WTC11 (cell line): ENCODE data around the gene MAP4K4. TPM values are rescaled to one million over a fixed set of nuclear protein-coding genes. Genes with fewer than 3 reads are reported as not detected.

ENCODE experiments used
- ATAC-seq: fragments of 200-7000 bp; cut with Tn5 transposase; 2 replicates; pipeline ENCODE4 v1.10.0; 2021; ENCODE audit warnings: mild to moderate bottlenecking, moderate library complexity
- CTCF ChIA-PET: fragments of 300-600 bp; sonication (Branson Sonifier 250); formaldehyde crosslinking; loops from one replicate; lab custom pipeline; 2021; ENCODE audit warnings: antibody characterized with exemption; lab: Charles Lee
- POLR2A ChIA-PET: fragments of 350-600 bp; sonication (Branson Sonifier 250); formaldehyde crosslinking; loops from one replicate; lab custom pipeline; 2021; ENCODE audit warnings: antibody characterized with exemption; lab: Charles Lee
- DNase-seq: peaks from one replicate; pipeline ENCODE4 v3.0.0; 2021; ENCODE audit warnings: low spot score
- H3K27ac Mint-ChIP-seq: 2 replicates; pipeline ENCODE4 v1.8.0; 2021; ENCODE audit warnings: mixed read lengths
- H3K27me3 Mint-ChIP-seq: 2 replicates; pipeline ENCODE4 v1.8.0; 2021; ENCODE audit warnings: low read depth, mild to moderate bottlenecking, moderate library complexity, mixed read lengths
- H3K36me3 Mint-ChIP-seq: 2 replicates; pipeline ENCODE4 v1.8.0; 2021; ENCODE audit warnings: mixed read lengths
- H3K4me1 Mint-ChIP-seq: 2 replicates; pipeline ENCODE4 v1.8.0; 2022; ENCODE audit warnings: mixed read lengths
- H3K4me3 Mint-ChIP-seq: 2 replicates; pipeline ENCODE4 v1.8.0; 2021; ENCODE audit warnings: mild to moderate bottlenecking, moderate library complexity, mixed read lengths
- H3K9me3 Mint-ChIP-seq: 2 replicates; pipeline ENCODE4 v1.8.0; 2021; ENCODE audit warnings: mixed read lengths
- AFF4 ChIP-seq: sonication (generic); formaldehyde crosslinking; IDR thresholded peaks from 2 replicates; pipeline ENCODE4 v1.8.1; 2023; ENCODE audit warnings: mild to moderate bottlenecking, missing genetic modification reagents, borderline replicate concordance
- ERG ChIP-seq: fragments of 250-450 bp; sonication (Bioruptor Pico); IDR thresholded peaks from 2 replicates; pipeline ENCODE4 v1.8.0; 2021; ENCODE audit warnings: mild to moderate bottlenecking
- IRF1 ChIP-seq: sonication (generic); formaldehyde crosslinking; IDR thresholded peaks from 2 replicates; pipeline ENCODE4 v1.8.0; 2023; ENCODE audit warnings: missing genetic modification reagents
- JUN ChIP-seq: sonication (generic); formaldehyde crosslinking; IDR thresholded peaks from 2 replicates; pipeline ENCODE4 v1.8.0; 2023; ENCODE audit warnings: mild to moderate bottlenecking, missing genetic modification reagents
- NR2C2 ChIP-seq: sonication (generic); formaldehyde crosslinking; IDR thresholded peaks from 2 replicates; pipeline ENCODE4 v1.8.0; 2022; ENCODE audit warnings: mild to moderate bottlenecking, missing genetic modification reagents
- RORB ChIP-seq: fragments of 250-450 bp; sonication (Bioruptor Pico); IDR thresholded peaks from 2 replicates; pipeline ENCODE4 v1.9.0; 2021; ENCODE audit warnings: mild to moderate bottlenecking
- ZNF232 ChIP-seq: sonication (generic); formaldehyde crosslinking; IDR thresholded peaks from 2 replicates; pipeline ENCODE4 v1.8.0; 2022; ENCODE audit warnings: mild to moderate bottlenecking, missing genetic modification reagents
- total RNA-seq: library from RNA; stranded (reverse); gene quantifications from 3 replicates; pipeline ENCODE4 v1.2.3, GENCODE V29; 2021
- TF ChIP-seq, protein P1 (sequence below): sonication (generic); formaldehyde crosslinking; conservative IDR thresholded peaks from 2 replicates; pipeline ENCODE4 v1.8.1; 2022; ENCODE audit warnings: mild to moderate bottlenecking, missing genetic modification reagents
- TF ChIP-seq, protein P2 (sequence below): sonication (generic); formaldehyde crosslinking; IDR thresholded peaks from 2 replicates; pipeline ENCODE4 v1.8.1; 2023; ENCODE audit warnings: mild to moderate bottlenecking, missing genetic modification reagents
- TF ChIP-seq, protein P3 (sequence below): fragments of 250-450 bp; sonication (Bioruptor Pico); conservative IDR thresholded peaks from 2 replicates; pipeline ENCODE4 v1.9.0; 2021; ENCODE audit warnings: mild to moderate bottlenecking
- TF ChIP-seq, protein P4 (sequence below): sonication (generic); formaldehyde crosslinking; IDR thresholded peaks from 2 replicates; pipeline ENCODE4 v1.8.1; 2023; ENCODE audit warnings: mild to moderate bottlenecking, missing genetic modification reagents, moderate library complexity
- TF ChIP-seq, protein P5 (sequence below): sonication (generic); formaldehyde crosslinking; IDR thresholded peaks from 2 replicates; pipeline ENCODE4 v1.8.1; 2022; ENCODE audit warnings: mild to moderate bottlenecking, moderate library complexity, missing genetic modification reagents
- TF ChIP-seq, protein P6 (sequence below): fragments of 250-450 bp; sonication (Bioruptor Pico); IDR thresholded peaks from 2 replicates; pipeline ENCODE4 v1.9.0; 2021; ENCODE audit warnings: mild to moderate bottlenecking, borderline replicate concordance

The MAP4K4 gene
- total RNA-seq, 1 experiment from 2014 or later = 112 TPM

DNA sequence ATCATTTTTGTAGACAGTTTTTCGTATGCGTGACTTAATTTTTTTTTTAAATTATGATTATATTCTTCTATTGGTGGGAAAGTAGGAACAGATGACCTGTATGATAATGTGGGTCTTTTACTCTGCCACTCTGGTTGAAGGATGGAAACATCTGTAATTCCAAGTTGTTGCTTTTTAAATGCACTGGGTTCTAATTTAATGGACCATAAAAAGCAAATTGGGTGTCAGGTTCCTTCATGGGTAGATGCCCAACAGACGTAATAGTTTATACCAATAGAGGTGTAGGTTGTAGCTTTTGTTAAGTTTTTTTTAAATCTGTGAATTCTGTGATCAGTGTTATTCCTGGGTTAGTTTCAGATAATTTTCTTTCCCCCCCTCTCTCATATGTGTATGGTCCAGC lies 117.6 kb downstream of the MAP4K4 start:
- no peak overlapping the region for H3K27ac Mint-ChIP-seq
- H3K4me3 Mint-ChIP-seq = no peak overlapping the region
- H3K36me3 Mint-ChIP-seq = peaks cover 7% of the 10 kb centered on the region; the same call in 1 of the 2 replicates
- DNase-seq = no peak
- CTCF ChIA-PET = interaction anchor here (0.5 to 1.4 kb wide), 4 partner anchors 17 to 597 kb away, joined by 3 to 4 read pairs (median 3); partner anchors contain the start of gene RNF149
- H3K4me1 Mint-ChIP-seq = peaks cover 76% of the 10 kb centered on the region
- TF ChIP-seq IRF1 (CRISPR knock-in tag) = no peak
- TF ChIP-seq, protein P1, sequence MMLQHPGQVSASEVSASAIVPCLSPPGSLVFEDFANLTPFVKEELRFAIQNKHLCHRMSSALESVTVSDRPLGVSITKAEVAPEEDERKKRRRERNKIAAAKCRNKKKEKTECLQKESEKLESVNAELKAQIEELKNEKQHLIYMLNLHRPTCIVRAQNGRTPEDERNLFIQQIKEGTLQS (CRISPR knock-in tag) = no peak
- TF ChIP-seq, all 79 proteins: peak for 0
- POLR2A ChIA-PET = no interaction called here
- H3K27me3 Mint-ChIP-seq = no peaks in the 10 kb centered on the region
- no peaks in the 10 kb centered on the region for H3K9me3 Mint-ChIP-seq
- no peak for ATAC-seq

- H3K4me3 Mint-ChIP-seq = no peak overlapping the region
- ATAC-seq = peak; percentile 54
- no peaks in the 10 kb centered on the region for H3K27me3 Mint-ChIP-seq
- peaks cover 74% of the 10 kb centered on the region for H3K4me1 Mint-ChIP-seq
- POLR2A ChIA-PET = no interaction called here
- DNase-seq = no peak
- no peaks in the 10 kb centered on the region for H3K9me3 Mint-ChIP-seq
- TF ChIP-seq ZNF232 (CRISPR knock-in tag) (no peak), RORB (CRISPR knock-in tag) (no peak), ERG (CRISPR knock-in tag) (no peak), NR2C2 (CRISPR knock-in tag) (no peak)
- TF ChIP-seq, protein P2, sequence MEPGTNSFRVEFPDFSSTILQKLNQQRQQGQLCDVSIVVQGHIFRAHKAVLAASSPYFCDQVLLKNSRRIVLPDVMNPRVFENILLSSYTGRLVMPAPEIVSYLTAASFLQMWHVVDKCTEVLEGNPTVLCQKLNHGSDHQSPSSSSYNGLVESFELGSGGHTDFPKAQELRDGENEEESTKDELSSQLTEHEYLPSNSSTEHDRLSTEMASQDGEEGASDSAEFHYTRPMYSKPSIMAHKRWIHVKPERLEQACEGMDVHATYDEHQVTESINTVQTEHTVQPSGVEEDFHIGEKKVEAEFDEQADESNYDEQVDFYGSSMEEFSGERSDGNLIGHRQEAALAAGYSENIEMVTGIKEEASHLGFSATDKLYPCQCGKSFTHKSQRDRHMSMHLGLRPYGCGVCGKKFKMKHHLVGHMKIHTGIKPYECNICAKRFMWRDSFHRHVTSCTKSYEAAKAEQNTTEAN (CRISPR knock-in tag) = no peak
- TF ChIP-seq, protein P3, sequence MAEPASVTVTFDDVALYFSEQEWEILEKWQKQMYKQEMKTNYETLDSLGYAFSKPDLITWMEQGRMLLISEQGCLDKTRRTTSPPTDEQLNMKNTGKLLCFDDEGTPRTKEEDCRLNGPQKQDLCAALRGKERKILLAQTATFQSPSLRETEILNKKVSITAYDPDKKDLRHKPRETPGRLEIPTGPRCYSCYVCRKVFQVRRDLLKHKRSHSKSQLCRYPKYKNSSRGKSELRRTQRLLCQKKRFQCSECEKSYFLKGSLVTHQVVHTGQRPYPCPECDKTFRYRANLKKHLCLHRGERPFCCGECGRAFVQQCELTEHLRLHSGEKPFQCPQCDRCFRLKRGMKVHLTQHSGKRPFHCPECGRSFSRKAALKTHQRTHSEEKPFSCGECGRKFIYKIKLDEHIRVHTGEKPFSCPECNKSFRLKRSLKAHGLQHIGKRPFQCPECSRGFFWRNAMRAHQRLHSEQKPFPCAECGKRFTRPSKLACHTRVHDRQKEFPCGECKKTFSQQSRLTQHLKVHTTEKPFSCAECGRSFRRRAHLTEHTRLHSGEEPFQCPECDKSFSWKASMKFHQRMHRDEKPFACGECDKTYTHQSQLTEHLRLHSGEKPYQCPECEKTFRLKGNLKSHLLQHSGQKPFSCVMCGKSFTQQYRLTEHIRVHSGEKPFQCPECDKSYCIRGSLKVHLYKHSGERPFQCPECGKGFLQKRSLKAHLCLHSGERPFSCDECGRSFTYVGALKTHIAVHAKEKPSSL (CRISPR knock-in tag) = no peak
- TF ChIP-seq, protein P4, sequence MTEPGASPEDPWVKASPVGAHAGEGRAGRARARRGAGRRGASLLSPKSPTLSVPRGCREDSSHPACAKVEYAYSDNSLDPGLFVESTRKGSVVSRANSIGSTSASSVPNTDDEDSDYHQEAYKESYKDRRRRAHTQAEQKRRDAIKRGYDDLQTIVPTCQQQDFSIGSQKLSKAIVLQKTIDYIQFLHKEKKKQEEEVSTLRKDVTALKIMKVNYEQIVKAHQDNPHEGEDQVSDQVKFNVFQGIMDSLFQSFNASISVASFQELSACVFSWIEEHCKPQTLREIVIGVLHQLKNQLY (CRISPR knock-in tag) = no peak
- peaks cover 7% of the 10 kb centered on the region; the same call in 1 of the 2 replicates for H3K36me3 Mint-ChIP-seq
- CTCF ChIA-PET = interaction anchor here (0.6 to 1.4 kb wide), 3 partner anchors 16 to 196 kb away, joined by 3 to 6 read pairs (median 4); no protein-coding TSS in a partner anchor
- peak overlapping the region; percentile 67 for H3K27ac Mint-ChIP-seq
These were observed 118.4 kb downstream of the MAP4K4 start for GRCh38 chr2:101815739-101816391.

DNA sequence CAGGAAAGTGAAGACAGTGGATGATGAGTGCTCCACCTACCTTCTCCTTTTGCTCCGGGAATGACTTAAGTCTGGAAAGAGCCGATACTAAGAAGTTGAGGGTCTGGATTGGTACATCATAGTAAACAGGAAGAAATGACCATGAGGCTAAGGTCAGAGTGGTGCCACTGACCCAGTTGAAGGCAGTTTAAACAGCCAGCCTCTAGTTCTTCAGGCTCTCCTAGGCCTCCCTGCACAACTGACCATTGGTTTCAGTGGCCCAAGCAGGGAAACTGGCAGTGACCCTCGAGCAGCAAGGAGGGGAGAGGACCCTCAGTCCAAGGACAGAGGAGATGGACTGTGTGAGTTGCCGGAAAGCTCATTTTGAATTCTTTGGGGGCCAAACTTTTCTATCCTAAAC lies 119.1 kb downstream of the MAP4K4 start:
- Mint-ChIP-seq H3K27ac (peak overlapping the region; percentile 67), H3K4me1 (peaks cover 69% of the 10 kb centered on the region), H3K4me3 (no peak overlapping the region), H3K9me3 (no peaks in the 10 kb centered on the region), H3K27me3 (no peaks in the 10 kb centered on the region), H3K36me3 (peaks cover 4% of the 10 kb centered on the region; the same call in 1 of the 2 replicates)
- DNase-seq (no peak), ATAC-seq (no peak)
- POLR2A ChIA-PET = no interaction called here
- CTCF ChIA-PET = interaction anchor here (0.6 to 1.4 kb wide), 5 partner anchors 15 to 298 kb away, joined by 3 to 6 read pairs (median 3); no protein-coding TSS in a partner anchor
- TF ChIP-seq JUN (CRISPR knock-in tag) = no peak
- TF ChIP-seq, protein P5, sequence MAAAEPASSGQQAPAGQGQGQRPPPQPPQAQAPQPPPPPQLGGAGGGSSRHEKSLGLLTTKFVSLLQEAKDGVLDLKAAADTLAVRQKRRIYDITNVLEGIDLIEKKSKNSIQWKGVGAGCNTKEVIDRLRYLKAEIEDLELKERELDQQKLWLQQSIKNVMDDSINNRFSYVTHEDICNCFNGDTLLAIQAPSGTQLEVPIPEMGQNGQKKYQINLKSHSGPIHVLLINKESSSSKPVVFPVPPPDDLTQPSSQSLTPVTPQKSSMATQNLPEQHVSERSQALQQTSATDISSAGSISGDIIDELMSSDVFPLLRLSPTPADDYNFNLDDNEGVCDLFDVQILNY (CRISPR knock-in tag) = no peak
- TF ChIP-seq, protein P6, sequence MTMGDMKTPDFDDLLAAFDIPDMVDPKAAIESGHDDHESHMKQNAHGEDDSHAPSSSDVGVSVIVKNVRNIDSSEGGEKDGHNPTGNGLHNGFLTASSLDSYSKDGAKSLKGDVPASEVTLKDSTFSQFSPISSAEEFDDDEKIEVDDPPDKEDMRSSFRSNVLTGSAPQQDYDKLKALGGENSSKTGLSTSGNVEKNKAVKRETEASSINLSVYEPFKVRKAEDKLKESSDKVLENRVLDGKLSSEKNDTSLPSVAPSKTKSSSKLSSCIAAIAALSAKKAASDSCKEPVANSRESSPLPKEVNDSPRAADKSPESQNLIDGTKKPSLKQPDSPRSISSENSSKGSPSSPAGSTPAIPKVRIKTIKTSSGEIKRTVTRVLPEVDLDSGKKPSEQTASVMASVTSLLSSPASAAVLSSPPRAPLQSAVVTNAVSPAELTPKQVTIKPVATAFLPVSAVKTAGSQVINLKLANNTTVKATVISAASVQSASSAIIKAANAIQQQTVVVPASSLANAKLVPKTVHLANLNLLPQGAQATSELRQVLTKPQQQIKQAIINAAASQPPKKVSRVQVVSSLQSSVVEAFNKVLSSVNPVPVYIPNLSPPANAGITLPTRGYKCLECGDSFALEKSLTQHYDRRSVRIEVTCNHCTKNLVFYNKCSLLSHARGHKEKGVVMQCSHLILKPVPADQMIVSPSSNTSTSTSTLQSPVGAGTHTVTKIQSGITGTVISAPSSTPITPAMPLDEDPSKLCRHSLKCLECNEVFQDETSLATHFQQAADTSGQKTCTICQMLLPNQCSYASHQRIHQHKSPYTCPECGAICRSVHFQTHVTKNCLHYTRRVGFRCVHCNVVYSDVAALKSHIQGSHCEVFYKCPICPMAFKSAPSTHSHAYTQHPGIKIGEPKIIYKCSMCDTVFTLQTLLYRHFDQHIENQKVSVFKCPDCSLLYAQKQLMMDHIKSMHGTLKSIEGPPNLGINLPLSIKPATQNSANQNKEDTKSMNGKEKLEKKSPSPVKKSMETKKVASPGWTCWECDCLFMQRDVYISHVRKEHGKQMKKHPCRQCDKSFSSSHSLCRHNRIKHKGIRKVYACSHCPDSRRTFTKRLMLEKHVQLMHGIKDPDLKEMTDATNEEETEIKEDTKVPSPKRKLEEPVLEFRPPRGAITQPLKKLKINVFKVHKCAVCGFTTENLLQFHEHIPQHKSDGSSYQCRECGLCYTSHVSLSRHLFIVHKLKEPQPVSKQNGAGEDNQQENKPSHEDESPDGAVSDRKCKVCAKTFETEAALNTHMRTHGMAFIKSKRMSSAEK (CRISPR knock-in tag) = no peak
- no peak for TF ChIP-seq AFF4 (CRISPR knock-in tag)
